DMS79 (cell line): Measurements from ENCODE around the gene PDE9A.

ENCODE experiments used
- DNase-seq: peaks from one replicate; lab custom pipeline; 2025; lab: John Stamatoyannopoulos, UW

Gene PDE9A

GRCh38 chr21:42759594-42759927, 106.1 kb downstream of the PDE9A start:
- no peak for DNase-seq

DNA sequence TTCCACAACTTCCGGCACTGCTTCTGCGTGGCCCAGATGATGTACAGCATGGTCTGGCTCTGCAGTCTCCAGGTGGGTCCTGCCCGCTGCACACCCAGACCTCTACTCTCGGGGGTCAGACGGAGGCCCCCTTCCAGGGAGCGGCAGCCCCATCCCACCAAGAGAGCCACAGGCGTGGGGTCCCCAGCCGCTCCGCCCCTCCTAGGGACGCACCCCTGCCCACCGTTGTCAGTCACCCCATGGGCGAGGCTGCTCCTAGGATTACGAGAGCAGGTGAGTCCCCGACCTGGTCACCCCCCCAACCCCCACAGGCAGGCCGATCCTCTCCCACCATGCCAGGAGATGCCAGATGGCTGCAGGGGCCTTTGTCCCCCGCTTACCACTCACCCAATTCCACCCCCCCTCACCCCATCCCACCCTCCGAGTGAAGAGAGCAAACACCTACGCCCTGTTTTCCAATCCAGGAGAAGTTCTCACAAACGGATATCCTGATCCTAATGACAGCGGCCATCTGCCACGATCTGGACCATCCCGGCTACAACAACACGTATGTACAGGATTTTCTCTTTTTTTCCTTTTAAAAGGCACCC, 107.0 kb downstream of the PDE9A start:
- DNase-seq = no peak

GRCh38 chr21:42760951-42761751, 107.7 kb downstream of the PDE9A start:
- DNase-seq = no peak

GRCh38 chr21:42761776-42762335, 108.4 kb downstream of the PDE9A start:
- DNase-seq = no peak

GRCh38 chr21:42763581-42764442, 110.4 kb downstream of the PDE9A start:
- DNase-seq = no peak

DNA sequence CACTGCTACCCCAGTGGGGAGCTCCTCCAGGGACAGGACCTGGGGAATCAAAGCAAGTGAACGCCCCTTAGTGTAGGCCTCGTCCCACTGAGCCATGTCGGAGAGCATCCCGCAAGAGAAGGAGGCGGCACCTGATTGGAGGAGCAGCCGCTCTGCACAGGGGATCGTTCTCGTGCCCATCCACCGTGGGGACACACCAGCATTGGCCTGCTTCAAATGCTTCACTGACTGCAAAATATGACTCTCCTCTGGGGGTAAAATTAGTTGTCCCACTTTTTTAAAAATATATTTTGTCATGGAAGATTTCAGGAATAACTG, 111.0 kb downstream of the PDE9A start:
- no peak for DNase-seq

GRCh38 chr21:42764883-42765282, 111.5 kb downstream of the PDE9A start:
- DNase-seq = no peak

- no peak for DNase-seq
Measured at GRCh38 chr21:42765656-42766055, 112.2 kb downstream of the PDE9A start.

- no peak for DNase-seq
Measured at GRCh38 chr21:42766739-42767560, 113.5 kb downstream of the PDE9A start.

DNA sequence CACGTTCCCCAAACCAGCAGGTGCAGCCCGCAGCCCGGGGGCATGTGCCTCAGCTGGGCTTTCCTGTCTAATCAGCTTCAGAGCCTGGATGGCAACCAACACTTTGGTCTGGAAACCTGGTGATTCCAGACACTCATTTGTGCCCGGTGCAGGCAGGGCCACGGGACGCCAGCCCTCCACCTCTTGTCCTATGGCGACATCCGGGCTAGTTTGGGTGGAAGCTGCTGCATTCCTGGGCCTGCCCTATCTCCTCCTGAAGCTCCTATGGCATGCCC, 114.1 kb downstream of the PDE9A start:
- DNase-seq = no peak

DNA sequence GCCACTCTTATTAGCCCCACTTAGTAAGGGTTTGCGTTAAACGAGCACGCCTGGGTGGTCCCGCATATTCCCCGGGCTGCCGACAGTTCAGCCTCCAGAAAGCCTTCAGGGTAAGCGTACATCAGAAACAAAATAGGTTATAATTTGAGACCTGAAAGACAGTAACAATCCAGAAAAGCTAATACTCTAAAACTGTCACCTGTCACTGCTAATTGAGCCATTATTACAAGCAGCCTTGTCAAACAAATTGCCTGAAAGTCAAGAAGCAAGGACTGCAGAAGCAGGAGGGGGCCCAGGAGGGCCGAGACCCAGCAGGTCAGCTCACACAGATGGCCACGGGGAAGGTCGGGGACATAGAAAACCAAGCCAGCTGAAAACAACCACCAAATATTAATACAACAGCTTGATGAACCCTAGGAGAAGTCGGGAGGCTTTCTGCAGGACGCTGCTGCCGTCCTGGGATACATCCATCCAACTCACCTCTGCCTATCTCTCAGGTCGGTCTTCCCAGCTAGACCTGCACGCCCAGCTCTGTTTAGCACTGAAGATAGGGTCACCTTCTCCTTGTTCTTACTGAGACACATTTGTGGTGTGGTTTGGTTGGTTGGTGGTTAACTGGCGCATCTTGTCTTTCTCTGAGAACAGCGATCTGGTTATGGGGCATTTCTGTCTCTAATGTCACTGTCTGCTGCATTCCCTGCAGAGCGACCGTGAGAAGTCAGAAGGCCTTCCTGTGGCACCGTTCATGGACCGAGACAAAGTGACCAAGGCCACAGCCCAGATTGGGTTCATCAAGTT, 115.1 kb downstream of the PDE9A start:
- DNase-seq = no peak

- no peak for DNase-seq
Measured at GRCh38 chr21:42769183-42769819, 115.9 kb downstream of the PDE9A start.

DNA sequence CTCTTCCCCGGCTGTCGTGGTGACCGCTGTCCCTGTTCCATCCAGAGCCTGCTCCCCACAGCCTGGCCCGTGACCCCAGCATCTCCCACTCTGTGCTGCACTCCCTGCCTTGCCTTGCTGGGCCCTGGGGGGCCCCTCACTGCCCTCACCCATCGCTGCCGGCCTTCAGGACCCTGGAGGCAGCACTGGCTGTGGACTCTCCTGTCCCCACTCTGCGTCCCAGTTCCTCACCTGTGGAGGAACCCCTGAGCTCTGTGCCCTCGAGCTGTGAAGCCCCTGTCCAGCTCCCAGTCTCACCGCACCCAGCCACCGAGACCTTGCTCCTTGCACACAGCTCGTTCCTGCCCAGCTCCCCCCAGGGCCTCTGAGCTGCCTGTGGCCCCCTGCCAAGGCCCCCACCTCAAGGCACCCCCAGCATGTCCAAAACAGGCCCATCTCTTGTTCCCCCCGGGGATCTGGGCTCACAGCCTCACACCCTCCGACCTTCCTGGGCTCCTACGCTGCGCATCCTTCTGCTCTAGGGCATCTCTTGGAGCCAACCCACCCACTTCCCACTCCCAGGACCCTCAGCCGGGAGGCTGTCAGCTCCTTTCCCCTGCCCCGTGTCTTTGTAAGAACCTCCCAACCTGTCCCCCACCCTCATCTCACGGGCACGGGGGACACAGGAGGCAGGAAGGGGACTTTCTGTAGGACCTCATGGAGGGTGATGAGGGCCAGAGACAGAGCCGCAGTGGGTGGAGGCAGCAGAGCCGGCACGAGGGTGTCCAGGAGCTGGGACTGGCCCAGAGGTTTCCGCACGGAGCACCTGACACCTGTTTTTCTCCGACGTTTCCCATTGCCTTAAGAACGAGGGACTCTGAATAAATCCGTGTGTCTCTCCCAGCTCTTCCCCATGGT, 116.6 kb downstream of the PDE9A start:
- no peak for DNase-seq

DNA sequence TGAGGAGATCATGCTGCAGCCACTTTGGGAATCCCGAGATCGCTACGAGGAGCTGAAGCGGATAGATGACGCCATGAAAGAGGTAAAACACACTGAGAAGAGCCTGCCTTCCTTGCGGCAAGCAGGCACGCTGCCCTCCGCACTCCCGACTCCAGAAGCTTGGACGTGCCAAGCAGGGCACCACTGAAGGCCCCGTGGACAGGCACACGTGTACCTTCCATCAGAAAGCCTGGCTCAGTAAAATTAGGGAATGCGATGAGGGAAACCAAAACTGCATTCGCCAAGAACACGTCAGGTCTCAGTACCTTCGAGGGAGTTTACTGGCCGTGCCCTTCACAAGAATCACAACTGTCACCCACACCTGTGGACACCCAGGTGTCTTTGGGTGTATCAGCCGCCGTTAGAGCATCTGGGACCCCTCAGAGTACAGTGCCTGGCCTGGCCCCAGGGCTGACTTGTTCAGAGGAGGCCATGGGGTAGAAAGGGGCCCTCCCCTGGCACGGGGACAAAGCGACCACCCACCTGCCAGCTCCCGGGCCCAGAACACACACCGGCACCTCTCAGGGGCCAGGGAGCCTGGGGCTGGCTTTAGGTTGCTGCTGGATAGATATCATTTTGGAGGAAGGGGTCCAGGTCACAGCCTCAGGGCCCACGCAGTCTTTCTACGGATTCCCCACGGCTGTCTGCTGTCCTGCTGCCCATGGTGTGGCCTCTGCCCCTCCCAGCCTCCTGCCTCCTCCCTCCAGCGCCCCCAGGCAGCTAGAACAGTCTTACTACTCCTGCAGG, 117.5 kb downstream of the PDE9A start:
- DNase-seq = no peak

DNA sequence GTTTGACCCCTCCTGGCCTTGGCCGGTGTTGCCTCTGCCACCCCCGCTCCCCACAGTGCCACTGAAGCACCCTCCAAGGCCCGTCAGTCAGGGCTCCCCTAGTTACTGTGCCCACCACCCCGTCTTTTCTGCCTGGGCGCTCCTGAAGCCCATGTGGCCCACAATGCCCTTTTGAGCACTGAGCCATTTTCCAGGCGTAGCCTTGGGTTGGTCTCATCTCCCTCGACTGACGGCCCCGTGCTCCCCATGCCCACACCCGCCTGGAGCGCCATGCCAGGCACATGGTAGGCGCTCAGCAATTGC, 118.0 kb downstream of the PDE9A start:
- DNase-seq = no peak

DNA sequence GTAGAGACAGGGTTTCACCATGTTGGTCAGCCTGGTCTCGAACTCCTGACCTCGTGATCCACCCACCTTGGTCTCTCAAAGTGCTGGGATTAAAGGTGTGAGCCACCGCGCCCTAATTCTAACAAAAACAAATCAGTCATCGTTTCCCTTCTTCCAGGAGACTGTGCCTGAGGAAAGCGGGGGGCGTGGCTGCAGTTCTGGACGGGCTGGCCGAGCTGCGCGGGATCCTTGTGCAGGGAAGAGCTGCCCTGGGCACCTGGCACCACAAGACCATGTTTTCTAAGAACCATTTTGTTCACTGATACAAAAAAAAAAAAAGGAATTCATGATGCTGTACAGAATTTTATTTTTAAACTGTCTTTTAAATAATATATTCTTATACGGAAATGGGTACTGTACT, 121.7 kb downstream of the PDE9A start:
- no peak for DNase-seq

DNA sequence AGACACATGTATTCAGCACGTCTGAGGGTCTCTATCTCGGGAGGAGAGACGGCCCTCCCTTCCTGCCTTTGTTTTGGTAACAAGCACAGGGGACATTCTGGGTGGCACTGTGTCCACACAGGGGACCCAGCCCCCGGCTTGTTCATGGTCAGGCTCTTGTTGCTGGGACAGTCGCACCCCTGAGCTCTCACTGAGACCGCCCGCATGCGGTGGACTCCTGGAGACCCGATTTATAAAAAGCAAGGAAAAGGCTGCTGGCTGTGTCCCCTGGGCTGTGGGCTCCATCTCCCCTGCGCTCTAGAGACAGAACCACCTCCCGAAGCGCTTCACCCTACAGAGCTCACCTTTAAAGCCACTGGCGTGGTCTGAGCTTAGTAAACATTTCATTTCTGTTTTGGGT, 122.5 kb downstream of the PDE9A start:
- DNase-seq = no peak

DNA sequence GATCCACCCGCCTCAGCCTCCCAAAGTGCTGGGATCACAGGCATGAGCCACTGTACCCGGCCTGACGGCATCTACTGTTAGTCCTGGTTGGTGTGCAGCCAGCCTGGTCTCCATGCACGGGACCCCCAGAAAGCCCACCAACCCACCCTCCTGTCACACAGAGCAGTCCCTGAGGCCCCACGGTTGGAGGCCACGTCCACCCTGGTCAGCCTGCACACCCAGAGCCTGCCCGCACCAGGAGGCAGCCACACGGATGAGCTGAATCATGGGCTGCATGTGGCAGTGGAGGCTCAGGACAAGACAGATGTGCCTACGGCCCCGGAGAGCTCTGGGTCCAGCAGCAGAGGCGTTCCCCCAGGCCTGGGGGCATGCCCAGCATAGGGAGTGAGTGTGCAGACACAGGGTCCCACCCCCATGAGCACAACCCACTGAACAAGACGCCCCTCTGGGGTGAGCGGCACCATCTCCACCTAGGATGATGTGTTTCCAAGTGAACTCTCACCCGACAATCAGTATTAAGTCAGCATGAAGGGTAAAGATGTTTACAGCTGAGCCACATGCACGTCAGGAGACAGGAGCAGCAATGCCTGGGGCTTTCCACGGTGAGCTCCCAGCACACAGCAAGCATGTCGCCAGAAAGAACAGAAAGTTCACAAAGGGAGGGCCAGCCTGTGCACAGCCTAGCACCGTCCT, 123.8 kb downstream of the PDE9A start:
- DNase-seq = no peak
